HFFc6 (cell line): ENCODE data around the gene PRKCE. TPM values are rescaled to one million over a fixed set of nuclear protein-coding genes. Genes with fewer than 3 reads are reported as not detected.

ENCODE experiments used
- DNase-seq: peaks from one replicate; pipeline ENCODE4 v3.0.0-alpha.2; 2018
- H3K27ac Mint-ChIP-seq: 2 replicates; pipeline ENCODE4 v1.8.0; 2020; ENCODE audit warnings: mild to moderate bottlenecking, mixed read lengths
- H3K27me3 Mint-ChIP-seq: 2 replicates; pipeline ENCODE4 v1.8.0; 2021; ENCODE audit warnings: mild to moderate bottlenecking, moderate library complexity, mixed read lengths; ENCODE audit not compliant: insufficient read depth
- H3K36me3 Mint-ChIP-seq: 2 replicates; pipeline ENCODE4 v1.8.0; 2021; ENCODE audit warnings: low read depth, mixed read lengths
- H3K4me1 Mint-ChIP-seq: 2 replicates; pipeline ENCODE4 v1.8.0; 2020; ENCODE audit warnings: low read depth, mixed read lengths
- H3K4me3 Mint-ChIP-seq: 2 replicates; pipeline ENCODE4 v1.8.0; 2020; ENCODE audit warnings: mild to moderate bottlenecking, moderate library complexity, mixed read lengths
- H3K9me3 Mint-ChIP-seq: 2 replicates; pipeline ENCODE4 v1.8.0; 2020; ENCODE audit warnings: mild to moderate bottlenecking, mixed read lengths
- CTCF ChIP-seq: fragments of 200-600 bp; sonication (generic); IDR thresholded peaks from 2 replicates; pipeline ENCODE4 v1.5.0; 2021; ENCODE audit warnings: antibody characterized with exemption, mild to moderate bottlenecking
- total RNA-seq, 6 experiments: library from RNA; stranded (reverse); fragmentation: NEBNext Ultra II Directional; extraction: Animal tissue kit (Norgen Biotek cat#: 25700); gene quantifications; 2 replicates in 1 of 6; 3 replicates in 5 of 6; pipeline ENCODE4 v1.2.3, GENCODE V29; 2021

The PRKCE gene
- total RNA-seq, 6 experiments from 2014 or later = 10.8 to 13.7 (median 12.0) TPM

DNA sequence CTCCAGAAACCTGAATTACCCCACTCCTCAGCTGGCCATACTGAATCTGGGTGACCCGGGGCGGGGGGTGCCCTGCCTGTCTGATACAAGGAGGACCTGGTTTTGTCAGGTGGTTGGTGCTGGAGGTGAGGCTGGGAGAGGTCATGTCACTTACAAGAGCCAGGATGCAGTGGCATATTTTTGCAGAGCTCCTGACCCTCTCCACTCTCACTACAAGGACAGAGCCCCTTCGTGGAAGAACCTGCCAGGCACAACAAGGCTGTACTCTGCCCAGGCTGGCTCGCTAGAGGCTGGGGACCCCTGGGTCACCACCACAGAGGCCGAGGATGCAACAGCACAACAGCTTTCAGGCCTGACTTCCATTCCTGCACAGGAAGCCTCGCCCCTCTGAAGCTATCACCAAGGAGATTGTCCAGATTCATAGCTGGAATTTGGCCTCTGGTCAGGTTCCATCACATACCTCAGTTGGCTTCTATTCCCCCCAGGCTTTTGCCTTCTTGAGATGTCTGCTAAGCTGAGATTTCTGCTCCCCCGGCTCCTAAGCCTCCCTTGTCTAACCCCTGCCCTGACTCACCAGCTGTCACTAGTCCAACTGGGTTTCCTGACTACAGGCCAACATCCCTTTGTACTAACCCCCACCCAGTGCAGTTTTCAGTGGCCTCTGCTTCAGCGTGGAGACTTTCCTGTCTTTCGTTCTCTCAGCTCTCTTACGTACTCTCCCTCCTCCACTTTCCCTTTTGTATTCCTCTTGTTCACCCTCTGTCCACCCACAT lies 513.2 kb downstream of the PRKCE start:
- peak; percentile 95 for DNase-seq
- Mint-ChIP-seq H3K27me3 (peaks cover 4% of the 10 kb centered on the region), H3K4me3 (peak overlapping the region; percentile 71), H3K4me1 (peaks cover 58% of the 10 kb centered on the region), H3K36me3 (peaks cover 3% of the 10 kb centered on the region; the same call in 1 of the 2 replicates), H3K27ac (peak overlapping the region; percentile 82), H3K9me3 (no peaks in the 10 kb centered on the region)
- no peak for TF ChIP-seq CTCF

- Mint-ChIP-seq H3K27ac (no peak overlapping the region; the same call in 1 of the 2 replicates), H3K27me3 (peaks cover 4% of the 10 kb centered on the region), H3K4me3 (no peak overlapping the region), H3K9me3 (no peaks in the 10 kb centered on the region), H3K36me3 (no peaks in the 10 kb centered on the region), H3K4me1 (peaks cover 69% of the 10 kb centered on the region)
- DNase-seq = no peak
- no peak for TF ChIP-seq CTCF
These were observed 514.4 kb downstream of the PRKCE start for GRCh38 chr2:46165916-46166315.

GRCh38 chr2:46167406-46167805 lies 515.9 kb downstream of the PRKCE start:
- Mint-ChIP-seq H3K4me3 (peak overlapping the region; percentile 22; the same call in 1 of the 2 replicates), H3K36me3 (no peaks in the 10 kb centered on the region)
- no peak for TF ChIP-seq CTCF

GRCh38 chr2:46167924-46168323 lies 516.4 kb downstream of the PRKCE start:
- Mint-ChIP-seq H3K9me3 (no peaks in the 10 kb centered on the region), H3K27me3 (peaks cover 4% of the 10 kb centered on the region), H3K4me3 (no peak overlapping the region), H3K36me3 (no peaks in the 10 kb centered on the region), H3K4me1 (peaks cover 74% of the 10 kb centered on the region), H3K27ac (no peak overlapping the region)
- DNase-seq = no peak
- TF ChIP-seq CTCF = no peak

More at GRCh38 chr2:46167406-46167805, 515.9 kb downstream of the PRKCE start:
- DNase-seq = no peak
- no peak overlapping the region for H3K27ac Mint-ChIP-seq
- no peaks in the 10 kb centered on the region for H3K9me3 Mint-ChIP-seq
- H3K27me3 Mint-ChIP-seq = peaks cover 4% of the 10 kb centered on the region
- peaks cover 79% of the 10 kb centered on the region for H3K4me1 Mint-ChIP-seq

DNA sequence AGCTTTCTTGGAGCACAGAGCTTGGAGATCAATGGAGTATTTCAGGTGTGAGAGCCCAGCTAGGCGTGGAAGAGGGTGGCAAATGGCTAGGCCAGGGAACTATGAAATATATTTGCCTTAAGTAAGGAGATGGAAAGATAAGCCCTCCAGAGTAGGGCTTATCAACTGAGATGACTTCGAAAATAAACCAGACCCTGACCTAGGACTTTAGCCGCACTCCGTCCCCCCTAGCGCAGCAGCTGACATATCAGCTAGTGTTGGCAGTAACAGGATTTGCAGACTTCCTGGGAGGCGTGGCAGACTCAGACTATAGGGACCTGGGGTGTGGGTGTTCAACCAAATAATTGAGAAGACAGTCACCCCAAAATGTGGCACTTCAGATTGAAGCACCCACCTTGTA lies 518.0 kb downstream of the PRKCE start:
- TF ChIP-seq CTCF = no peak
- H3K27ac Mint-ChIP-seq = no peak overlapping the region
- no peak for DNase-seq
- peaks cover 64% of the 10 kb centered on the region for H3K4me1 Mint-ChIP-seq
- no peaks in the 10 kb centered on the region for H3K9me3 Mint-ChIP-seq
- H3K36me3 Mint-ChIP-seq = no peaks in the 10 kb centered on the region
- H3K4me3 Mint-ChIP-seq = no peak overlapping the region
- H3K27me3 Mint-ChIP-seq = peaks cover 3% of the 10 kb centered on the region; the same call in 1 of the 2 replicates
